Left renal pelvis (tissue), 4 donors: Measurements from ENCODE around the gene HYAL3. TPM values are rescaled to one million over a fixed set of nuclear protein-coding genes. Genes with fewer than 3 reads are reported as not detected.

ENCODE experiments used
- DNase-seq, 4 donors: peaks; one replicate each; pipeline ENCODE4 v3.0.0-alpha.2; 2013; ENCODE audit warnings: low read depth in 4 of 4, low spot score in 3 of 4
- polyA plus RNA-seq, 4 donors: library from polyadenylated mRNA; unstranded; fragments of 120-200 nt; gene quantifications; one replicate each; pipeline ENCODE4 v1.2.1, GENCODE V29; 2013; ENCODE audit not compliant: insufficient read length in 4 of 4

HYAL3 gene
- polyA plus RNA-seq, 4 donors: 2.8 to 3.7 (median 2.9) TPM

DNA sequence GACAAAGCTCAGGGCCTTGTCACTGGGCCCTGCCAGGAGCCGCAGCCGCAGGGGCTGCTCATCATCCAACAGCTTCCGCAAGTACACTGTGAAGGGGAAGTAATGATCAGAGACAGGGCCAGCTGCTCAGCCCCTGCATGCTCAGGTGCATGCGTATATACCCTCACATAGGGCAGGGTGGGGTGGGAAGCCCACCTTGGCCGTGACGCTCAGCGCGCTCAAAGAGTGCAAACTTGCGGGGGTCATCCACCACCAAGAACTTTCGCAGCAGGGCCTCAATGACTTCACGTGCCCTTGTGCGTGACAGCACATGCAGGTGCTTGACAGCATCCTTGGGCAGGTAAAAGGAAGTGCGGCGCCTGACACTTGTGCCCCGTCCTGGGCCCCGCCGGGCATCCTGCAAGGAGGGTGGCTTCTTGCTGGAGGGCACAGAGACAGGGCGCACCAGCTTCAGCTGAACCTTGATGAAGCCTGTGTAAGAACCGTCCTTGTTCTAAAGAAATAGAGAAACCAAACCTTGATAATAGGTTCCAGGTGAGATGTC, 32.2 kb upstream of the HYAL3 start:
- DNase-seq: no peak

DNA sequence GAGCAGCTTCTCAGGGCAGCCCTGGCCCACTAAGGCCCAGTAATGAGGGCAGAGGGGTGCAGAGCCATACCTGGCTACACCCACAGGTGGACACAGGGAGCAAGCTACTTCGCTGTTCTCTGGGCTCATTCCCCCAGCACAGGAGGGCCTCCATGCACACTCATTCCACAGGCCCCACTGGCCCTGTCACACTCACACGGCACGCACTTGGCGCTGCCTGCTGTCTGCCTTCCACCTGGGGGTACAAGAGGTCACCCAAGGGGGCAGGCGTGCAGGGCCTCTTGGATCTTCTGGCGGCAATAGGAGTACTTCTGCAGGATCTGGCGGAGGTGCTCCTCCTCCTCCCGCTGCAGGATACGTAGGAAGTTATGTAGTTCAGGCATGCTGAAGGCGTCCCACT, 31.1 kb upstream of the HYAL3 start:
- DNase-seq: no peak

GRCh38 chr3:50327943-50328691, 28.9 kb upstream of the HYAL3 start, which contains the start of gene TUSC2:
Gene TUSC2 (minus strand): TSS chr3:50328223. CDS start chr3:50328099, 124 bp downstream.
- DNase-seq: peak; percentile 89 to 94 (median 94)

DNA sequence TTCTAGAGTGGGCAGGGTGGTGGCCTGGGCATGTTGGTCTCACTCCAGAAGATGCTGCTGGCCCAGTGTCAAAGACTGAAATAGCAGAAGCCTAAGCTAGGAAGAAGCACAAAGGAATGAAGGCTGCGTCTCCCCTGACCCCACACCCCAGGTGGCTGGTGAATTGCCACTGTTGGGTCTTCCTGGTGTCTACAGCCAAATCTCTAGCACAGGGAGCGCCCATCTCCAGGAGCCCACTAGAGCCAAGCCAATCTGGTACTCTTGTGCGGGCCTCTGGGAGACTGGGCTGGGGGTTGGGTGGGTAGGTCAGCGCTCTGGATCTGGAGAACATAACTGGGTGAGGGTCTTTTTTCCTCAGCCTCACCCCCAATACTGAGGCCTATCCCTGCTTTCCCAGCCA, 27.9 kb upstream of the HYAL3 start:
- no peak for DNase-seq

DNA sequence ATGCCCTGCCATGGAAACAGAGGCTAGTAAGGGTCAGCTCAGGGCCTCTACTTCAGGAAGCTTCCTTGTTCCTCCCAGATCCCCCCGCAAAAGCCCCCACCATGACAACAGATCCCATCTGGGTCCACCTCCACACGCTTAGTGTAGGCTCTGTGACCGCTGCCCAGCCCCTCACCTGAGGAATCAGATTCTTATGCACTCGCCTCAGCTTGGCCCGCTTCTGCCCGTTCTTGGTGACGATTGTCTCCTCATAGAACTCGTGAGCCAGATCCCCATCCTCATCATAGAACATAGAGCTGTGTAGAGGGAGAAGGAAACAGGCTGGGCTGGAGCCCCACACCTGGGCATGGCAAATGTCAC, 27.0 kb upstream of the HYAL3 start:
- DNase-seq: no peak

GRCh38 chr3:50325497-50326181, 26.4 kb upstream of the HYAL3 start:
- no peak for DNase-seq

- no peak for DNase-seq
Measured at GRCh38 chr3:50325113-50325480, 25.9 kb upstream of the HYAL3 start.

DNA sequence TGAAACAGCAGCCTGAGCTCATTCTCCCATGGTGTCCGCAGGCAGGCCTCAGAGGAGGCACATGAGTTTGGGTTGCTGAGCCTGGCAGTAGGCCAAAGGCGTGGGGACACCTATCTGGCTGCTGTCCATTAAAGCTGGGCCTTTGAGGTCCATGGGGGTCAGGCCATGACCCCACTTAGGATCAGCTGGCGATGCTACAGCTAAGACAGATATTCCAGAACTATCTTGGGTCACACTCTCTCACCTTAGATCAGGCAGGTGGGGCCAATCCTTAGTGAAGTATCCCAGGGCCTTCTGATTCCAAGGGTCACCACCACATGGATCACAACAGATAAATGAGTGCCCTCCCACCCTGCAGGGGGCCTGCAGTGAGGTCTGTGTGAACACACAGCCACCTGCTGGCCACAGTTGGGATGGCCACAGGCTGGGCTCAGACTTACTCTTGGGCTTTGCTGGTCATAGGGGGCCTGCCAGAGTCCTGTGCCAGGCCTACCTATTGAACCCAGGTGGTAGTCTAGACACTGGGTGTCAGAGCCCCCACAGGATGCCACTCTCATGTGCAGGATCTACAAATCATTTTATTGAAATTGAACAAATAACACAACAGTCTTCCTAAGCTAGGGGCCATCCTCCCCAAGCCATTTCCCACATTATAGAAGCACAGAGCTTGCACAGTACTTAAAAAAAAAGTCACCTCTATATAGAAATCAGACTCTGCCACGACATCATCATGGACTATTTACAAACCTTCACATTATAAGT, 25.3 kb upstream of the HYAL3 start:
- no peak for DNase-seq

- no peak for DNase-seq
Measured at GRCh38 chr3:50323614-50324199, 24.5 kb upstream of the HYAL3 start.

DNA sequence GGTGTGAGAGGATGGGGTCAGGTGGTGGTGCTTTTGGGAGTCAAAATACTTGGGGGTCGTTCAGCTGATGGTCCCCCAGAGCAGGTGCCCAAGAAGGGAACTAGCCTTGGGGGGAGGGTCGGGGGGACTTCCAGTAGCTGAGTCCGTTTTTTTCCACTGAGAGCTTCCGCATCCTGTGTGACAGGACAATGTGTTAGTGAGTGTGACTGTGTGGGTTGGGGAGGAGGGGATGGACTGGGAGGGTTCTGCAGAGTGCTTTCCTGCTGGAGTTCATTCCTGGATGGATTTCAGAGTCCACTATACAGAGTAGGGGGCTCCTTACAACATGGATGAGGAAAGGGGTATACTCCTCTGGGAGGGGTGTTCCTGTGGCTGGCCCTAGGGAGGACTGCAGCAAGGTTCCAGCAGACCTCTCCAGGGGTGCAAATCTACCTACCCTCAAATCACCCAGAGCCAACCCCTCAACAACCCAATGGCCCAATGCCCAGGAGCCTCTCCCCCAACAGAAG, 23.9 kb upstream of the HYAL3 start:
- no peak for DNase-seq

GRCh38 chr3:50322386-50323091, 23.3 kb upstream of the HYAL3 start, which contains the start of gene HYAL2:
Gene HYAL2 (minus strand): TSS chr3:50322745. CDS start chr3:50320489, 2,256 bp downstream.
- DNase-seq: no peak

DNA sequence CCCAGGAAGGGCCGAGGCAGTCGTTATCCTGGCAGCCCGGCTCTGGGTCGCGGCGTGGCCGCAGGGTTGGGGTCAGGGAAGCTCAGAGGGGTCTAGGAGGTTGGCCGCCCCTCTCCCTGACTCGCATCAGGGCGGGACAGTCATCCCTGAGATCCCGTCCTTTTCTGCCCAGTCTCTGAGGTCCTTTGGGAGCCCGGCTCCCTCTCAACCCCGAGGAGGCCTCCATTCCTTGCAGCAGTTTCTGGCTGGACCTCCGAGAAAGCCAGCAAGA, 22.8 kb upstream of the HYAL3 start:
- no peak for DNase-seq

DNA sequence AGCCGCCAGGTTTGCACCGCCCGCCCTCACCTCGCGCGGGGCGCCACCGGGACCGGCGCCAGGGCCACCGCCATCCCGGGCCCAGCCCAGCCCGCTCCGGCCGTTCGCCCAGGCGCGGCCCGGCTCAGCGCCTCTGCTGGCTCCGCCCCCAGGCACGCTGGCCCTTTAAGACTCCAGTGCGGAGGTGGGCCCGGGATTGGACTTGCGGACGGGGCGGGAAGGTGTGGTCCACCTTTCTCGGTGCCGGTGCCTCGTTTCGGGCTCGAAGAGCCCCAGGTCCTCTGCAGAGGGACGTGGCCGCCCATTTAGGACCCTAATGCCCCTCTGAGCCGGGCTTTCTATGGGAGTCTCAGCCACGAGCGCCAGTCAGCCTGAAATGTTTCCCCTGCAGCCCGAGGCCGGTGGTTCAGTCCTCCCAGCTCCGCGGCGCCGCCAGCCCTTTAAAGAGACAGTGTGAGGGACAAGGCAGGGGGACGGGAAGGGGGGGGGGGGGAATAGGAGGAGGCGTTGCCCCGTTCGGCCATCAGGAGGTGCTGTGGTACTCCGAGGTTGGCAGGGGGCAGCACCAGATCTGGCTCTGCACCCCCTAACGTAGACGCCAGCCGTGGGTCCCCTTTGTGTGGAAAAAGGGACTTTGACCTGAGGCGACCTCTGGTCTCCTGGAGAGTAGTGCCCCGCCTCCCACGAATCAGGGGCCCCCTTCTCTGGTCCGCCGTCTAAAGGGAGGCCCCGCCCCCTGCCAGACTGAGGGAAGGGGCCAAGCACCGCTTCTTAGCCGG, 22.3 kb upstream of the HYAL3 start:
- peak in 3 of 4 donors; percentile 82 to 84 (median 82) for DNase-seq

- peak in 1 of 4 donors; percentile 76 for DNase-seq
Measured at GRCh38 chr3:50320853-50321335, 21.7 kb upstream of the HYAL3 start.

GRCh38 chr3:50319894-50320625, 20.9 kb upstream of the HYAL3 start:
- DNase-seq: no peak

DNA sequence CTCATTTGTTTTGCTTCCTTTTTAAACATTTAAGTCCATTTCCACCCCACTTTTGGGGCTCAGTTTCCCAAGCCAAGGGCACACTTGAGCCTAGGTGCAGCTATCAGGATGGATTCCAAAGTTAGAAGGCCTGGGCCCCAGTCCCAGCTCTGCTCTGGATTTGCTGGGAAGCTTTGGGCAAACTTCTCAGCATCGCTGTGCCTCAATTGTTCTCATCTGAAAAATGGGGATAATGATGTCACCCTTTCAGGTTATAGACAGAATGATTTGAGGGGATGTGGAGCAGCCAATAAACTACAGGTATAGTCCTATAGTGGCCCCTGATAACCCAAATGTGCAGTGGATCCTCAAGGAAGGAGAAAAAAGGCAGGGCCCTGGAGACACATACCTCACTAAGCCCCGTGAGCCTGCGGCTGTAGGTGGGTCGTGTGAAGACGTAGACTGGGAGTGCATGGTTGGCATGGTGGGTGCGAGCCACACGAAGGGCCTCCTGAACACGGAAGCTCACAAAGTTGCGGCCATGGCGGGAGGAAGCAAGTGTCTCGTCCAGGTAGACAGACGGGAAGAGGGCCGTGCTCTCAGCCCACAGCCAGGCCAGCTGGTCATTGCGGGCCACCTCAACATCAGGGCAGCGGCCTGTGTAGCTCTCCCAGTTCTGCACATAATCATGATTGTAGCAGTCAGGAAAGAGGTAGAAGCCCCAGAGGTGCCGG, 20.1 kb upstream of the HYAL3 start:
- DNase-seq: no peak

- no peak for DNase-seq
Measured at GRCh38 chr3:50318615-50319014, 19.4 kb upstream of the HYAL3 start.

DNA sequence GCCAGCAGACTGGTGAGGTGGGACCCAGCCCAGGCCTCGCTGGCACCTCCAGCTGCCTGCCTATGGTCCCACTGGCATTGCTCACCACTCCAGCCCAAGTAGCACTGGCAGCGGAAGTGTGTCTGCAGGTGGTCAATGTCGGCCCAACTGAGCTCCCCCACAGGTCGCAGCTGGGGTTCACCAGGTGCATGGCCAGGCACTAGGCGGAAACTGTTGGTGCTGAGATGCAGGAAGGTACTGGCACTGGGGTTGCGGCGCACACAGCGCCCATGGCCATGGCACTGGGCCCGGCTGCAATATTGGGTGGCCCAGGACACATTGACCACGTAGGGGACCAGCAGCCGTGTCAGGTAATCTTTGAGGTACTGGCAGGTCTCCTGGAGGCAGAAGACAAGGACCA, 19.0 kb upstream of the HYAL3 start:
- no peak for DNase-seq
